ENCODE measurements around the gene MARK1.

MARK1 gene

DNA sequence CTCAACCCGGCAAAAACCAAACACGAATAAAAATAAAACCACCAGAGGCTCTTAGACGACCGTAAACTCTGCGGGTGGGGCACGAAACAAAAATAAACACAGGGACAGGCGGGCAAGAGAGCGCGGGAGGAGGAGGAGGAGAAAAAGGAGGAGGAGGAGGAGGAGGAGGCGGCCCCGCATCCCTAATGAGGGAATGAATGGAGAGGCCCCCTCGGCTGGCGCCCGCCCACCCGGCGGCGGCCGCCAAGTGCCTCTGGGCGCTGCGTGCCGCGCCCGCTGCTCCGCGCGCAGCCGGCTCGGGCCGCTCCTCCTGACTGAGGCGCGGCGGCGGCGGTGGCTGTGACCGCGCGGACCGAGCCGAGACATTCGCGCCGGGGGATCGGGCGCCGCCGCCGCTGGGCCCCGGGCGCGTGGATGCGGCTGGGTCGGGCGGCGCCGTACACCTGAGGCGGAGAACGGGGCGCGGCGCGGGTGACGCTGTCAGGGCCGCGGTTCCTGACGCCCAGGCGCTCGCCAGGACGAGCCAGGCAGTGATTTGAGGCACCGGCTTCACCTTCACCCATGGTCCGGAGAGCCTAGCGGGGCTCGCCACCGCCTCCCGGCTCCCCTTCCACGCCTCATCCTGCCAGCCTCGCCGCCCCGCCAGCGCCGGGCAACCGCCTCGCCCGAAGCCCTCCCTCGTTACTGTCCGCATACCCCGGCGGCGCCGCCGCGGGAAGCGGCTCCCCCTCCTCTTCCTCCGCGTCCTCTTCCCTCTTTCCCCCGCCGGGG is at the start of gene MARK1:
MARK1 (plus strand) TSS at position 229 of the 771 bp plus-strand sequence. CDS start 687 bp downstream, outside the sequence.
- DNase-seq, result peak; percentile 87

DNA sequence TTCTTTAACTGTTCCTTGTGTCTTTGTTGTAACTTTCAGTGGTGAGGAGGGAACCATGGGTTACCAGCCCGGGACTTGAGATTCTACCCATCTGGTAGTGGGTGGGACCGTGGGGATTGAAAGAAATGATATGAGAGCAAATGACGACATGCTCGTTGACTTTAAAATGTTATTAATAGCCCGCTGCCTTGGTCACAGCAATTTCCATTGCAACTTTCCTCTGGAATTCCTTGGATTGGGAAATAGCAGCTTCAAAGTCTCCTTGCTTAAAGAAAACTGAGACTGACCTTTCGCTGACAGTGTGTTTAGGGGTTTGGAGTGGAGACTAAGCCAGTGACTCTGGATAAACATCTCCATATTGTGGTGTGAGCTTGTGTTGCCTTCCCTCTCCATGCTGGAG is 44.2 kb upstream of the MARK1 start:
- DNase-seq, result no peak

- no peak for DNase-seq
These were observed 43.8 kb upstream of the MARK1 start for GRCh38 chr1:220484135-220484534.

- DNase-seq, result peak; percentile 75
These were observed 42.8 kb upstream of the MARK1 start for GRCh38 chr1:220485131-220485530.

- no peak for DNase-seq
These were observed 42.1 kb upstream of the MARK1 start for GRCh38 chr1:220485791-220486190.

GRCh38 chr1:220487297-220487820 is 40.6 kb upstream of the MARK1 start:
- DNase-seq, result no peak

DNA sequence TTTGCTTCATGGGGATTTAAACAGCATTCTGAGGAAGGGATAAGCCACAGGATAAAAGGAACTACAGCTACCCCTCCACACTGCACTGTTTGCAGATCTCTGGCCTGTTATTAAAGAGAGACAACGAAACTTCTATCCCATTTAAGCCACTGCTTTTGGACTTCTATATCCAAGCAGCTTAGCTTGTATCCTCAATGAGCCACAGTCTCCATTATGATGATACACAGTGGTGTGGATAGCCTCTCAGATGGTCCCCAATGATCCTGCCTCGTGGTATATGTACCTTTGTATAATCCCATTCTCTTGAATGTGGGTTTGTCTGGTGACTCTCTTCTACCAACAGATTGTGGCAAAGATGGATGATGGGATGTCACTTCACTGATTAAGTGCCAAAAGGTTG is 36.0 kb upstream of the MARK1 start:
- no peak for DNase-seq

- no peak for DNase-seq
These were observed 30.6 kb upstream of the MARK1 start for GRCh38 chr1:220497220-220497947.

GRCh38 chr1:220498188-220498587 is 29.7 kb upstream of the MARK1 start:
- no peak for DNase-seq

- no peak for DNase-seq
These were observed 27.6 kb upstream of the MARK1 start for GRCh38 chr1:220500372-220500771.

DNA sequence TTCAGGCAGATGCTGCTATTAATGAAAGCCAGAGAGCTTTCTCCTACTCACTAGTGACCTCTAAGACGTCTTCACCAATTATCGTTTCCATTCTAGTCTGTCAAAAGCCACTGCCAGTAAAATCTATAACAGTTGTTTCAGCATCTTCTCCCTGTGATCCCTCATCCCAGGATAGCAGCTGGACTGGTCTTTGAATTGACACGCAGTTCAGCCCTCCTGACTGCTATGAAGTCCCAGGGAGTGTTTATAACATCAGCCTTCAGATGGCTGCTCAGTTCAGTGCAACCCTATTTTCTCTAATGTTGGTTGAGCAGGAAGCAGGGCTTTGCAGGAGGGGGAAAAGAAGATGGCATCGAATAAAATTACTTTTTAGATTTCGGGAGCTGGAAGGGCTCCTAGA is 23.6 kb upstream of the MARK1 start:
- DNase-seq, result no peak

DNA sequence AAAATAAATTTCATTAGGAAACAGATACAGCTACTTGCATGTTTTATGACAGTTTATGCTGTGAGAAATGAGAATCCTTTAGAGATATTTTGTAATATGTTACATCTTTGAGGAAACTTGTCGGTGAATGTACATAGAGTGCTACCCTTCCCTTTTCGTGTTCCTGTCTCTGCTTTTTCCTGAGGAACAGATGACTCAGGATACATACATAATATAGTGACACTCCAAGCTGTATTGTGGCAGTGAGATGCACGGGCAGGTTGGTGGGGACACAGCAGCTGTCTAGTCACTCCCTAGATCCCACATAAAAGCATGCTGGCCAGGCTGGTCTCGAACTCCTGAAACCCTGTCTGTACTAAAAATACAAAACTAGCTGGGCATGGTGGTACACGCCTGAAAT is 20.9 kb upstream of the MARK1 start:
- no peak for DNase-seq

DNA sequence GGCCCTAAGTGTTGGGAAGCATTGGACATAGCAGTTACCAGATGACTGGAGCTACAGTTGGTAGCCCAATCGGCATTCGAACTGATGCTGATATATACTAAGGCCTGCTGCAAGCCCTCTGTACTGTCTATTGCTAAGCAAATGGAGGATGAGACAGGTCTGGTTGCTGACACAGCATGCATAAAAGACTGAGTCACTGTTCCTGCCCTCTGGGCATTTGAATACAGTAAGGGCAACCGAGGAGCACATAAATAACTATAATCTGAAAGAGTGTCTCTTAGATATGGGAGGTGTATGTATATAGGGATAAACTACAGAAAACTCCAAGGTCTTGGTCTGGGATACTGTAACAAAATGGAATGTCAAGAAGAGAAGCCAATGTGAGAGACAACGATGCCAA is 16.8 kb upstream of the MARK1 start:
- DNase-seq, result peak; percentile 75

DNA sequence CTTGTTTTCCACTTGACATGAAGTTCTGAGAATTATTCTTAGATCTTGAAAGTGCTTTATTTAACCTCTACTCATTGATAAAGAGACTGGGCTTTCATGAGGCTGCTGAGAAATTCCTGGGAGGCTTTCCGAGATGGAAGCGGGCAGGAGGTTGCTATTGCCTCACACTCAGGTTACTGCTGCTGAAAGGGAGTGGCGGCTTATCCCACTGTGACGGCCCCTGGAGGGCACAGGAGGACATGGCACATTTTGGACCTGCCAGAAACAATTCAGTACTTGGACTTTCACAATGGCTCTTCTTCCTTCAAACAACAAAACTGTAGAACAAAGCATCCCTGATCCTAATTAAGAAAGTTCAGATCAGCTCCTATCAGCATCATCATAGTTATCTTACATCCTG is 16.2 kb upstream of the MARK1 start:
- DNase-seq, result peak; percentile 81

DNA sequence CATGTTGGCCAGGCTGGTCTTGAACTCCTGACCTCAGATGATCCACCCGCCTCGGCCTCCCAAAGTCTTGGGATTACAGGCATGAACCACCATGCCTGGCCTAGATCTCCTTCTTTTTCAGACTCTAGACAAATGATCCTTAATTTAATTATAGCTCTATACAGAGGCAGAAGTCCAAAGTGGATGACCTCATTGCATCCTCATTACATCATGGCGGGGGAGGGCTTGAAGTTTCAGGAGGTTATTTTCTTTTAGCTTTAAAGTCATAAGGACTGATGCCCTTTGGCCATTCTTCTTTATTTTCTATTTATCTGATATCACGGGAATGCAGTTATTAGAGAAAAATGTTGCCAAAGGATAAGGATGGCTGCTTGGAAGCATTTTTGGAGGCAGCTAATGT is 14.1 kb upstream of the MARK1 start:
- DNase-seq, result no peak

GRCh38 chr1:220514256-220514655 is 13.7 kb upstream of the MARK1 start:
- DNase-seq, result no peak

DNA sequence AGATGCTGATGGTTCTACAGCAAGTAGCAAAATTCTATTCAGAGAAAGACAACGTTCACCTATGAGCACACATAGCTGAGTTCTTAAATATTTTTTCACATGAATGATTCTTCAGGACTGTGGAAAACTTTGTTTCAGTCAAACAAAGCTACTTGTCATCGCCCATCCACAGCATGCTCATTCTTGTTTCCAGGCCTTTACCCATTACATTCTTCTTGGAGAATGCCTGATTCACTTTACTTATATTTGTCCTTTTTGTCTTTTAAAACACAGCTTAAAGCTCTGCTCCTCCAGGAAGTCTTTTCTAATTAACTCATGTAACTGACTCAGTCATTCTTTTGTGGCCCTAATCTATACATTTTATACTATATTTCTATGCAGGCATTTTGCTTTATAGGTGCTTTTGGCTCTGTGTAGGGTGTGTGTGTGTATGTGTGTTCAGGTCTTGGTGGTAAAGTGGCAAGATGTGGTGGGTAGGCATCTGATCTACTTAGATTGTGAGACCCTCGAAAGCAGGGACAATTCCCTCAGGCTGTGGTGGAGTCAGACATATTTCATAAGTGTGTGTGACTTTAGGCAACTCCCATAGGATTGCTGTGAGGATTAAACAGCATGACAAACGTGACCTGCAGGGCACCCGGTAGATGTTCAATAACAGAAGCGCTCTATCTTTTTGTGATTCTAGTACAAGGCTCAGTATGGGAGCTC is 11.8 kb upstream of the MARK1 start:
- no peak for DNase-seq

DNA sequence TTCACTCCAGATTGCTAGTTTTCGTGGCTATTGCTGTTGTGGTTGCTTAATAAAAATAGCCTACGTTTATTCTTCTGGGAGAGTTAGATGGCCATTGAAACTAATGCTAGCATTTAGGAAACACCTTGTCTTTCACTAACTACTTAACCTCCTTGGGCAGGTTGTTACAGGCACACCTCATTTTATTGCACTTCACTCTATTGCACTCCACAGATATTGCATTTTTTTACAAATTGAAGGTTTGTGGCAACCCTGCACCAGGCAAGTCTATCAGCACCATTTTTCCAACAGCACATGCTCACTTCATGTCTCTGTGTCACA is 11.3 kb upstream of the MARK1 start:
- no peak for DNase-seq

DNA sequence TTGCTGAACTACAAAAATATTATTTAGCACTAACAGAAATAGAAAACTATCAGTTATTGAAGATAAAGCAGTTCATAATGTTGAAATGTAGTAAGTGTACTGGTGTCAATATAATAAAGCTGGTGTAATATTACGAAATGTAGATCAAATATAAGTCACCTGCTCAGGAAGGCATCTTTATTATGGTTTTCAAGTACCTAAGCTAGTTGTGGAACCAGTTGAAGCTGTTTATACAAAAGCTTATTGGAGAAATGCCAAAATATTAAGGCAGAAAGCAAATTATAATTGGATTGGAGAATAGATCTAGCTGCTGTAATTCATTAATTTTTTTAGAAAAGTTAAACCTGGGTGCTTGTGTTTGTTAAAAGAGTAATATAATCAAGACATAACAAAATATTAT is 6.2 kb upstream of the MARK1 start:
- no peak for DNase-seq

GRCh38 chr1:220526294-220526693 is 1.6 kb upstream of the MARK1 start:
- DNase-seq, result no peak

- DNase-seq, result peak; percentile 68
These were observed 543 bp upstream of the MARK1 start for GRCh38 chr1:220527279-220527907.

DNA sequence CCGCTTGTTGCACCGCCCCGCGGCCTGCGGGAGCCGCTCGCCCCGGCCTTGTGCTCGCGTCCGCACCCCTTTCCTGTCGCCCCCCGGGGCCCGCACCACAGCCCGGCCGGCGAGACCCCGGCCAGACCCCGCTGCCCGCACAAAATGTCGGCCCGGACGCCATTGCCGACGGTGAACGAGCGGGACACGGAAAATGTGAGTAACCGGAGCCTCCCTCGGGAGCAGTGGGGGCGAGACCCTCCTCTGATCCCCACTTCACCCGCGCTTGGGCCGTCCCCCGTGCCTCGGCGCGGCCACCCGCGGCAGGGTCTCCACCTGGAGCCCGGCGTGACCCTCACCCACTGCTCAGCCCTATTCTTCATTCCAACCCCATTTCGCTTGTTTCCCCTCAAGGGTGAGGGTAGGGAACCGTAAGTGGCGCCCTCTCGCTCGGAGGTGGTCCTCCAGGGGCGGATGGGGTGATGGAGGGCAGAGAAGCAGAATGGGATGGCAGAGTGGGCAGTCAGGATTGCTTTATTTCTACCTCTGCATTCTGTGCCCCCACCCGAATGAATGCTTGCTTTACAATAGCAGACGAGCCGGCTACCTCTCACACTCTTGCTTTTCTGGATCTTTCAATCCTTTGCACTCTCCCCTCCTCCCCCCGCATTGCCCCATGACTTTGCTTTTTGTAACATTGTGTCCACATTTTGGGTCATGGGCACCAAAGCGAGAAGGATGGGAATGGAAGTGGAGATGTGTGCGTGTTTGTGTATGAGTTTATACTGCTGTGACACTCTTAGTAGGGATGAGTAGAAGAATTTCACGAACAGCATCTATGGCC is 954 bp downstream of the MARK1 start:
- DNase-seq, result peak; percentile 68

Data from islet precursor cell (in vitro differentiated cells).